H1 (cell line): ENCODE results near the gene NBAS. TPM values are rescaled to one million over a fixed set of nuclear protein-coding genes. Genes with fewer than 3 reads are reported as not detected.

Source experiments
- CTCF ChIA-PET: fragments of 300-600 bp; sonication (Branson Sonifier 250); formaldehyde crosslinking; loops from one replicate; lab custom pipeline; 2021; ENCODE audit not compliant: partially characterized antibody; lab: Charles Lee
- POLR2A ChIA-PET: fragments of 300-600 bp; sonication (Branson Sonifier 250); formaldehyde crosslinking; loops from one replicate; lab custom pipeline; 2021; ENCODE audit warnings: inconsistent platforms; ENCODE audit not compliant: partially characterized antibody; lab: Charles Lee
- DNase-seq, 2 experiments: peaks; one replicate each; pipeline versions ENCODE4 v3.0.0 to v3.0.0-alpha.2; 2010 to 2022; ENCODE audit warnings: low spot score in 2 of 2, low read depth in 1 of 2, mixed read lengths in 1 of 2
- FAIRE-seq: peaks from 2 replicates; lab custom pipeline; 2011; peaks lifted over from hg19 to GRCh38; lab: Jason Lieb, UNC
- H2AFZ ChIP-seq: 2 replicates; pipeline ENCODE4 v1.8.1; 2012; ENCODE audit warnings: low read length, inconsistent platforms
- H2AK5ac ChIP-seq: 2 replicates; pipeline ENCODE4 v1.6.1; 2013; ENCODE audit warnings: low read depth, low read length
- H2BK120ac ChIP-seq: replicated peaks from 2 replicates; pipeline ENCODE3; 2013; ENCODE audit warnings: low read depth, low read length, inconsistent platforms
- H2BK12ac ChIP-seq: 2 replicates; pipeline ENCODE4 v1.6.1; 2013; ENCODE audit warnings: low read depth, low read length
- H2BK15ac ChIP-seq: 2 replicates; pipeline ENCODE4 v1.6.1; 2013; ENCODE audit warnings: low read length
- H2BK20ac ChIP-seq: 2 replicates; pipeline ENCODE4 v1.6.1; 2013; ENCODE audit warnings: low read length
- H2BK5ac ChIP-seq: 2 replicates; pipeline ENCODE4 v1.6.1; 2013; ENCODE audit warnings: low read depth, low read length
- H3K14ac ChIP-seq: 2 replicates; pipeline ENCODE4 v1.6.1; 2013; ENCODE audit warnings: inconsistent platforms; ENCODE audit not compliant: insufficient read length
- H3K18ac ChIP-seq: 2 replicates; pipeline ENCODE4 v1.6.1; 2013; ENCODE audit warnings: low read length; ENCODE audit errors: extremely low read depth
- H3K23ac ChIP-seq: 2 replicates; pipeline ENCODE4 v1.6.1; 2013; ENCODE audit warnings: inconsistent platforms; ENCODE audit not compliant: insufficient read length
- H3K23me2 ChIP-seq: 2 replicates; pipeline ENCODE4 v1.6.1; 2013; ENCODE audit warnings: low read depth, low read length
- H3K27ac ChIP-seq: 2 replicates; pipeline ENCODE4 v1.6.1; 2011; ENCODE audit warnings: low read depth, low read length, inconsistent platforms
- H3K27me3 ChIP-seq, 4 experiments: replicated peaks in 1 of 4; 1 replicate in 1 of 4; 2 replicates in 3 of 4; pipeline versions ENCODE4 v1.6.1 to v1.8.1; 2011 to 2013; ENCODE audit warnings: low read length in 3 of 4, mild to moderate bottlenecking in 3 of 4, inconsistent platforms in 2 of 4, mixed read lengths in 2 of 4, moderate library complexity in 1 of 4; ENCODE audit not compliant: control insufficient read depth in 3 of 4, insufficient read depth in 3 of 4; ENCODE audit errors: extremely low read depth in 1 of 4
- H3K36me3 ChIP-seq, 4 experiments: 2 replicates each; pipeline versions ENCODE4 v1.6.1 to v1.8.1; 2011 to 2013; ENCODE audit warnings: mild to moderate bottlenecking in 4 of 4, low read length in 3 of 4, moderate library complexity in 2 of 4, control low read depth in 1 of 4, inconsistent platforms in 1 of 4; ENCODE audit not compliant: insufficient read depth in 4 of 4, control insufficient read depth in 2 of 4
- H3K4ac ChIP-seq: replicated peaks from 2 replicates; pipeline ENCODE3; 2013; ENCODE audit warnings: low read length, low read depth, mixed read lengths, inconsistent platforms; ENCODE audit not compliant: insufficient read length
- H3K4me1 ChIP-seq, 4 experiments: replicated peaks in 1 of 4; 1 replicate in 1 of 4; 2 replicates in 3 of 4; pipeline versions ENCODE4 v1.6.1 to v1.8.1; 2011 to 2013; ENCODE audit warnings: low read length in 3 of 4, inconsistent platforms in 2 of 4, mixed read lengths in 1 of 4; ENCODE audit not compliant: insufficient read depth in 4 of 4, control insufficient read depth in 3 of 4
- H3K4me2 ChIP-seq, 2 experiments: 2 replicates each; pipeline versions ENCODE4 v1.6.1 to v1.8.1; 2011 to 2013; ENCODE audit warnings: low read depth in 2 of 2, low read length in 2 of 2, control low read depth in 1 of 2, inconsistent platforms in 1 of 2, mild to moderate bottlenecking in 1 of 2; ENCODE audit not compliant: insufficient read depth in 1 of 2
- H3K4me3 ChIP-seq, 4 experiments: fragments of 200-600, 300-600 bp in 1 of 4; sonication (generic), shearing (Covaris generic), sonication (Bioruptor Twin) in 1 of 4; 2 replicates each; pipeline versions ENCODE4 v1.5.1 to v1.8.1; 2011 to 2016; ENCODE audit warnings: low read length in 4 of 4, low read depth in 3 of 4, control low read depth in 2 of 4, inconsistent platforms in 2 of 4, mild to moderate bottlenecking in 2 of 4, mixed read lengths in 1 of 4, moderate library complexity in 1 of 4; ENCODE audit not compliant: insufficient read depth in 2 of 4; ENCODE audit errors: extremely low read depth in 1 of 4
- H3K56ac ChIP-seq: replicated peaks from 2 replicates; pipeline ENCODE3; 2013; ENCODE audit warnings: low read depth, mild to moderate bottlenecking, mixed read lengths, low read length, inconsistent platforms; ENCODE audit not compliant: insufficient read length
- H3K79me1 ChIP-seq: 2 replicates; pipeline ENCODE4 v1.6.1; 2013; ENCODE audit warnings: low read depth, low read length, control low read depth
- H3K79me2 ChIP-seq, 2 experiments: 2 replicates each; pipeline versions ENCODE4 v1.6.1 to v1.8.1; 2012 to 2013; ENCODE audit warnings: low read length in 2 of 2, mild to moderate bottlenecking in 2 of 2, inconsistent platforms in 1 of 2; ENCODE audit not compliant: insufficient read depth in 2 of 2, control insufficient read depth in 1 of 2
- H3K9ac ChIP-seq, 4 experiments: replicated peaks in 1 of 4; 1 replicate in 1 of 4; 2 replicates in 3 of 4; pipeline versions ENCODE4 v1.6.1 to v1.8.1; 2011 to 2013; ENCODE audit warnings: low read depth in 3 of 4, low read length in 3 of 4, control low read depth in 2 of 4, mild to moderate bottlenecking in 2 of 4, moderate library complexity in 2 of 4, inconsistent platforms in 1 of 4; ENCODE audit errors: extremely low read depth in 1 of 4
- H3K9me3 ChIP-seq, 2 experiments: 2 replicates each; pipeline versions ENCODE4 v1.6.1 to v1.8.1; 2012 to 2013; ENCODE audit warnings: mild to moderate bottlenecking in 2 of 2, moderate library complexity in 2 of 2, control low read depth in 1 of 2, inconsistent platforms in 1 of 2, low read depth in 1 of 2, low read length in 1 of 2, mixed read lengths in 1 of 2; ENCODE audit not compliant: insufficient read depth in 2 of 2
- H4K20me1 ChIP-seq, 2 experiments: replicated peaks in 1 of 2; 2 replicates each; pipeline versions ENCODE3 to v1.8.1; 2011 to 2013; ENCODE audit warnings: inconsistent platforms in 2 of 2, low read length in 2 of 2, mild to moderate bottlenecking in 1 of 2; ENCODE audit not compliant: insufficient read depth in 2 of 2, control insufficient read depth in 1 of 2
- H4K5ac ChIP-seq: 2 replicates; pipeline ENCODE4 v1.6.1; 2013; ENCODE audit warnings: low read length, low read depth, mixed read lengths, inconsistent platforms; ENCODE audit not compliant: insufficient read length
- H4K8ac ChIP-seq: 2 replicates; pipeline ENCODE4 v1.8.0; 2013; ENCODE audit warnings: mild to moderate bottlenecking, moderate library complexity, low read length, inconsistent platforms; ENCODE audit not compliant: insufficient read depth; ENCODE audit errors: extremely low read depth
- H4K91ac ChIP-seq: replicated peaks from 2 replicates; pipeline ENCODE3; 2013; ENCODE audit warnings: low read length, mixed read lengths, inconsistent platforms; ENCODE audit not compliant: insufficient read length
- BACH1 ChIP-seq: IDR thresholded peaks from 2 replicates; pipeline ENCODE4 v1.6.1; 2012; ENCODE audit warnings: low read length, improper control_type of control experiment
- BRCA1 ChIP-seq: IDR thresholded peaks from 2 replicates; pipeline ENCODE4 v1.6.1; 2012; ENCODE audit warnings: low read depth, low read length, improper control_type of control experiment
- CHD1 ChIP-seq: IDR thresholded peaks from 2 replicates; pipeline ENCODE4 v1.6.1; 2012; ENCODE audit warnings: low read depth, low read length, improper control_type of control experiment
- CREB1 ChIP-seq: IDR thresholded peaks from 2 replicates; pipeline ENCODE4 v1.6.1; 2012; ENCODE audit warnings: inconsistent platforms
- EZH2 ChIP-seq: fragments of 200-600 bp; sonication (generic); IDR thresholded peaks from 2 replicates; pipeline ENCODE4 v1.7.1; 2012; ENCODE audit warnings: low read depth, mild to moderate bottlenecking, moderate library complexity, low read length, inconsistent platforms; ENCODE audit not compliant: severe bottlenecking
- KDM4A ChIP-seq: IDR thresholded peaks from one replicate; pipeline ENCODE4 v1.7.1; 2012; ENCODE audit warnings: low read depth, mild to moderate bottlenecking, moderate library complexity, low read length, inconsistent platforms; ENCODE audit not compliant: severe bottlenecking
- NRF1 ChIP-seq: IDR thresholded peaks from 2 replicates; pipeline ENCODE4 v1.6.1; 2011; ENCODE audit warnings: mild to moderate bottlenecking, low read depth, low read length, improper control_type of control experiment
- PHF8 ChIP-seq: fragments of 200-600 bp; sonication (generic); conservative IDR thresholded peaks from 2 replicates; pipeline ENCODE4 v1.7.1; 2012; ENCODE audit warnings: low read depth, mild to moderate bottlenecking, inconsistent platforms, low read length, moderate library complexity
- RAD21 ChIP-seq, 2 experiments: IDR thresholded peaks in 1 of 2; conservative IDR thresholded peaks in 1 of 2; 2 replicates each; pipeline ENCODE4 v1.6.1; 2011; ENCODE audit warnings: low read depth in 2 of 2, low read length in 2 of 2, improper control_type of control experiment in 1 of 2, inconsistent platforms in 1 of 2, mild to moderate bottlenecking in 1 of 2, moderate library complexity in 1 of 2
- TBP ChIP-seq: IDR thresholded peaks from 2 replicates; pipeline ENCODE4 v1.6.1; 2011; ENCODE audit warnings: low read depth, low read length, improper control_type of control experiment
- TCF12 ChIP-seq: IDR thresholded peaks from 2 replicates; pipeline ENCODE4 v1.6.1; 2011; ENCODE audit warnings: low read depth, mild to moderate bottlenecking, low read length
- WGBS, 2 experiments: shearing (Covaris generic) in 1 of 2; methylation state at CpG; one replicate each; pipeline versions ENCODE4 v1.1.6 to v1.1.7; 2013 to 2015; ENCODE audit warnings: low lambda C conversion rate in 2 of 2, mixed read lengths in 2 of 2, inconsistent platforms in 1 of 2, low coverage in 1 of 2, missing lambda C conversion rate in 1 of 2; ENCODE audit not compliant: insufficient replicate concordance in 2 of 2, insufficient coverage in 1 of 2, insufficient read length in 1 of 2; ENCODE audit errors: extremely low coverage in 1 of 2, missing lambda C conversion rate in 1 of 2; 5-methylcytosine and 5-hydroxymethylcytosine counted together
- polyA plus RNA-seq, 7 experiments: library from polyadenylated mRNA; depleted of rRNA in 3 of 7; stranded (reverse) in 5 of 7; unstranded in 2 of 7; fragments of >200 nt in 5 of 7; fragments of 200-250 nt in 2 of 7; gene quantifications; 1 replicate in 5 of 7; 2 replicates in 1 of 7; 4 replicates in 1 of 7; pipeline versions ENCODE4 v1.2.1 to v1.2.3, GENCODE V29; 2011 to 2013; ENCODE audit warnings: missing spikeins in 2 of 7, mixed read lengths in 2 of 7
- total RNA-seq: library from RNA; stranded (reverse); fragmentation: NEBNext Ultra II Directional; extraction: Animal tissue kit (Norgen Biotek cat#: 25700); gene quantifications from 2 replicates; pipeline ENCODE4 v1.2.1, GENCODE V29; 2021
- TF ChIP-seq, protein P1 (sequence below): IDR thresholded peaks from 2 replicates; pipeline ENCODE4 v1.6.1; 2011; ENCODE audit warnings: low read depth, mild to moderate bottlenecking, low read length; ENCODE audit not compliant: insufficient read depth

NBAS gene
- total and polyA plus RNA-seq, 2 of the 8 experiments (the other 6 are each of a cell fraction or from before 2014, with no cell fraction given) = 19.6 to 34.8 TPM

DNA sequence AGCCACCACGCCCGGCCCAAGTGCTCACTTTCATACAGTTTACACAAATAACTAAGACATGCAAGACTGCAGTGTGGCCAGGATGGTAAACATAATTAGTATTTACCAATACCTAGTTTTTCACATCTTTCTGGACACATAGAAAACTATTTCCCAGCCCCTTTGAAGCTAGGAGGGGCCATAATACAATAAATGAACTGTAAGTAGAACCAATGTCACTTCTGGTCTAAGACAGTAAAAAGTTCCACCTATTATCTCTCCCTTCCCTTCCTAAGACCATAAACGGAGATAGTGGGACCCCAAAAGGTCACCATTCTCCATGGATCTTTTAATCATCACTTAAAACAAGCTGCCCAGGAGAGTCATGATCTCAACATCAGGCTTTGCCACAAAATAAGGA, 51.0 kb downstream of the NBAS start:
- Histone ChIP-seq H3K23me2 (peaks cover 1% of the 10 kb centered on the region; the same call in 1 of the 2 replicates), H2BK20ac (no peak overlapping the region), H3K79me1 (no peaks in the 10 kb centered on the region), H3K9me3 (no peaks in the 10 kb centered on the region), H4K8ac (no peak overlapping the region), H4K20me1 (peaks cover 0 to 3% of the 10 kb centered on the region in 2 experiments), H2BK15ac (no peak overlapping the region), H2BK120ac (no peak overlapping the region), H3K36me3 (no peaks in the 10 kb centered on the region; a peak in 1 of 8 replicates), H4K91ac (no peak overlapping the region), H3K4me2 (no peak overlapping the region), H3K14ac (no peak overlapping the region), H3K27me3 (no peaks in the 10 kb centered on the region), H2BK5ac (no peak overlapping the region), H3K4ac (no peak overlapping the region), H3K79me2 (no peaks in the 10 kb centered on the region), H2AK5ac (no peak overlapping the region), H3K23ac (no peak overlapping the region), H2BK12ac (no peak overlapping the region), H3K4me3 (no peak overlapping the region), H2AFZ (no peak overlapping the region), H3K9ac (no peak overlapping the region), H4K5ac (no peak overlapping the region), H3K56ac (no peak overlapping the region), H3K27ac (no peak overlapping the region), H3K18ac (no peak overlapping the region), H3K4me1 (no peaks in the 10 kb centered on the region)
- no peak for TF ChIP-seq CREB1
- TF ChIP-seq TBP = no peak
- no peak for TF ChIP-seq CHD1
- TF ChIP-seq RAD21 (IDR thresholded peaks at IDR 0.05 in 1 of 2, conservative IDR thresholded peaks at IDR 0.05 in 1 of 2; ENCODE audit: low read depth in 2 of 2, low read length in 2 of 2) = no peak
- TF ChIP-seq BACH1 = no peak
- no peak for TF ChIP-seq EZH2
- TF ChIP-seq KDM4A = no peak
- no peak for TF ChIP-seq NRF1
- no peak for TF ChIP-seq PHF8
- no peak for TF ChIP-seq BRCA1
- TF ChIP-seq, protein P1, sequence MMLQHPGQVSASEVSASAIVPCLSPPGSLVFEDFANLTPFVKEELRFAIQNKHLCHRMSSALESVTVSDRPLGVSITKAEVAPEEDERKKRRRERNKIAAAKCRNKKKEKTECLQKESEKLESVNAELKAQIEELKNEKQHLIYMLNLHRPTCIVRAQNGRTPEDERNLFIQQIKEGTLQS = no peak
- no peak for TF ChIP-seq TCF12
- FAIRE-seq (no peak), DNase-seq (no peak)
- 93% methylated on average over 3 of the region's 3 CpGs; no CpG with 5 or more reads in 1 of the 2 experiments for WGBS, 2 experiments
- POLR2A ChIA-PET = no interaction called here
- CTCF ChIA-PET = interaction anchor here (0.9 to 3.9 kb wide), 5 partner anchors 10 to 73 kb away, joined by 3 to 18 read pairs (median 4); no protein-coding TSS in a partner anchor
